ENCODE data around the gene PMP22. TPM values are rescaled to one million over a fixed set of nuclear protein-coding genes. Genes with fewer than 3 reads are reported as not detected.

The PMP22 gene
- total RNA-seq: 8.5 TPM

GRCh38 chr17:15265131-15265530 lies at the start of gene PMP22:
TSS of gene PMP22 (minus strand) at chr17:15265326. CDS start at chr17:15260727, 4,599 bp downstream.

Small RNA genes lying within 50 kb of the gene (small RNA-seq; reads per million reads assigned to genes)
- not detected for gene MIR4731 (ENCODE audit: low replicate concordance)
- not detected for gene RNU6-799P (ENCODE audit: low replicate concordance)

Other genes starting within 250 kb of the PMP22 start
- 1.3 TPM for gene TEKT3, start 76.3 kb upstream of the PMP22 start, total RNA-seq
- gene CDRT4, start 202.3 kb upstream of the PMP22 start, total RNA-seq: 45.1 TPM

Measured in parietal lobe (tissue), 2 donors.